ENCODE measurements around the gene HRC. TPM values are rescaled to one million over a fixed set of nuclear protein-coding genes. Genes with fewer than 3 reads are reported as not detected.
A peak's percentile ranks its signal among the peaks of the same experiment; 100 is the strongest.

The HRC gene
- total and polyA plus RNA-seq, 2 donors (not counting 3 experiments of a cell fraction or from before 2014, with no cell fraction given), result not detected

DNA sequence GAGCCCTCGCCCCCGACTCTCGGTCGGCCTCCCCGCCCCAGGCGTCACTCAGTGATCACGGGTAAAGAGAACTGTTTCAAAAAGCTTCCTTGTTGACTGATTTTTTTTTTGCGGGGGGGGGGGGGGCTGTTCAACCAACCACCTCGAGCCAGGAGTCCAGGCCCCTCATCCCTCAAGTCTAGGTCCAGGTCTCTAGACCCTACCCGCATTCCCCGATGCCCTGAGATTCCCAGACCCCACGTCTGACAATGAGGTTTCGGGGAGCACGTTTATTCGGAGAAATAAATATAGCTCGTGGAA lies 4.3 kb downstream of the HRC start:
- H3K4me2 ChIP-seq (ENCODE audit: insufficient read depth, low read length), result peak overlapping the region; percentile 95
- CTCF ChIA-PET, result interaction anchor here (0.6 to 4.1 kb wide), 8 partner anchors 14 to 122 kb away, joined by 3 to 56 read pairs (median 7); partner anchors contain the start of genes LIN7B and PPFIA3
- no peak overlapping the region for H3K27ac ChIP-seq (ENCODE audit: insufficient read depth, low read depth, low read length)
- peaks cover 24% of the 10 kb centered on the region for H3K4me1 ChIP-seq (ENCODE audit: control insufficient read depth, extremely low read depth, insufficient read depth, low read length)
- TF ChIP-seq FOS (IDR thresholded peaks at IDR 0.05; ENCODE audit: borderline replicate concordance, insufficient read depth, low read length) (no peak), MYC (IDR thresholded peaks at IDR 0.05; ENCODE audit: low read depth, low read length) (no peak), POLR2A (IDR thresholded peaks at IDR 0.05; ENCODE audit: low read depth, low read length) (no peak), JUN (IDR thresholded peaks at IDR 0.05; ENCODE audit: borderline replicate concordance, insufficient read depth, insufficient read length, low read depth) (no peak), GATA2 (IDR thresholded peaks at IDR 0.05; ENCODE audit: insufficient read depth, insufficient read length, low read depth, low read length) (no peak), EZH2 (IDR thresholded peaks at IDR 0.05; ENCODE audit: borderline replicate concordance, low read depth, low read length, severe bottlenecking) (no peak), POLR2AphosphoS5 (IDR thresholded peaks at IDR 0.05; ENCODE audit: insufficient read depth, low read depth, low read length) (no peak)
- TF ChIP-seq, protein P1, sequence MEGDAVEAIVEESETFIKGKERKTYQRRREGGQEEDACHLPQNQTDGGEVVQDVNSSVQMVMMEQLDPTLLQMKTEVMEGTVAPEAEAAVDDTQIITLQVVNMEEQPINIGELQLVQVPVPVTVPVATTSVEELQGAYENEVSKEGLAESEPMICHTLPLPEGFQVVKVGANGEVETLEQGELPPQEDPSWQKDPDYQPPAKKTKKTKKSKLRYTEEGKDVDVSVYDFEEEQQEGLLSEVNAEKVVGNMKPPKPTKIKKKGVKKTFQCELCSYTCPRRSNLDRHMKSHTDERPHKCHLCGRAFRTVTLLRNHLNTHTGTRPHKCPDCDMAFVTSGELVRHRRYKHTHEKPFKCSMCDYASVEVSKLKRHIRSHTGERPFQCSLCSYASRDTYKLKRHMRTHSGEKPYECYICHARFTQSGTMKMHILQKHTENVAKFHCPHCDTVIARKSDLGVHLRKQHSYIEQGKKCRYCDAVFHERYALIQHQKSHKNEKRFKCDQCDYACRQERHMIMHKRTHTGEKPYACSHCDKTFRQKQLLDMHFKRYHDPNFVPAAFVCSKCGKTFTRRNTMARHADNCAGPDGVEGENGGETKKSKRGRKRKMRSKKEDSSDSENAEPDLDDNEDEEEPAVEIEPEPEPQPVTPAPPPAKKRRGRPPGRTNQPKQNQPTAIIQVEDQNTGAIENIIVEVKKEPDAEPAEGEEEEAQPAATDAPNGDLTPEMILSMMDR (IDR thresholded peaks at IDR 0.05; ENCODE audit: extremely low read depth in 1 of 2, insufficient read depth in 1 of 2, low read depth in 1 of 2, low read length in 2 of 2), result no peak
- TF ChIP-seq, protein P2, sequence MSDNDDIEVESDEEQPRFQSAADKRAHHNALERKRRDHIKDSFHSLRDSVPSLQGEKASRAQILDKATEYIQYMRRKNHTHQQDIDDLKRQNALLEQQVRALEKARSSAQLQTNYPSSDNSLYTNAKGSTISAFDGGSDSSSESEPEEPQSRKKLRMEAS (IDR thresholded peaks at IDR 0.05; ENCODE audit: insufficient read depth, insufficient read length), result no peak
- intact Hi-C loops (cut with micrococcal nuclease) (loop anchor here (2.0 to 10.0 kb wide), 3 partner anchors 48 to 156 kb away; partner anchors contain the start of genes GYS1 and RUVBL2), dilution Hi-C loops (cut with MboI; ENCODE audit: extremely low pct_ligation_motif_present, low sequenced_read_pairs) (no loop called here)
- no peaks in the 10 kb centered on the region for H4K20me1 ChIP-seq (replicated peaks; ENCODE audit: control insufficient read depth, extremely low read depth, insufficient read depth, low read length)
- H3K4me3 ChIP-seq (replicated peaks in 1 of 3; ENCODE audit: insufficient read depth in 1 of 3, low read depth in 1 of 3, low read length in 3 of 3), result peak overlapping the region in 2 of 3 experiments; percentile 61 to 73
- DNase-seq (ENCODE audit: low read depth, low spot score), result no peak
- H3K9me1 ChIP-seq (replicated peaks; ENCODE audit: control insufficient read depth, extremely low read depth, insufficient read depth, low read length), result no peaks in the 10 kb centered on the region
- no peaks in the 10 kb centered on the region for H3K36me3 ChIP-seq (ENCODE audit: control insufficient read depth in 2 of 2, extremely low read depth in 1 of 2, insufficient read depth in 2 of 2, low read length in 2 of 2)
- FAIRE-seq, result no peak
- H3K27me3 ChIP-seq (ENCODE audit: control insufficient read depth in 2 of 2, insufficient read depth in 2 of 2, low read length in 2 of 2), result peaks cover 2 to 5% of the 10 kb centered on the region in 2 experiments
- H3K9ac ChIP-seq (replicated peaks; ENCODE audit: extremely low read depth, insufficient read depth, low read length), result no peak overlapping the region
- H2AFZ ChIP-seq (ENCODE audit: low read depth, low read length), result peak overlapping the region; percentile 90
- POLR2A ChIA-PET, result interaction anchor here (0.5 to 0.6 kb wide), 2 partner anchors 33 to 441 kb away, joined by 3 to 4 read pairs; no protein-coding TSS in a partner anchor
- no peaks in the 10 kb centered on the region for H3K79me2 ChIP-seq (ENCODE audit: control insufficient read depth, insufficient read depth, low read length)
- BruUV-seq (replicated peaks), result no TSS peak
- no peaks in the 10 kb centered on the region for H3K9me3 ChIP-seq (replicated peaks; ENCODE audit: control insufficient read depth, insufficient read depth, low read length)

All from endothelial cell of umbilical vein (primary cell).